A549 (cell line): ENCODE data around the gene RIPPLY1. TPM values are rescaled to one million over a fixed set of nuclear protein-coding genes. Genes with fewer than 3 reads are reported as not detected.

Experiments used
- ATAC-seq, 2 experiments: fragments of 200-7000 bp in 1 of 2; fragments of >200 bp in 1 of 2; cut with Nextera tagmentation in 1 of 2; cut with Tn5 transposase in 1 of 2; 3 replicates each; pipeline versions ENCODE4 v1.8.0 to v1.9.1; 2018 to 2020; ENCODE audit warnings: mild to moderate bottlenecking in 1 of 2, moderate library complexity in 1 of 2
- CTCF ChIA-PET: fragments of 300-600 bp; sonication (Branson Sonifier 250); formaldehyde crosslinking; extraction: SDS; loops from one replicate; lab custom pipeline; 2021; ENCODE audit warnings: antibody characterized with exemption, inconsistent platforms; lab: Yijun Ruan, JAX
- POLR2A ChIA-PET: fragments of 350-600 bp; formaldehyde crosslinking; extraction: SDS; loops from one replicate; lab custom pipeline; 2021; ENCODE audit warnings: antibody characterized with exemption, inconsistent platforms; lab: Yijun Ruan, JAX
- DNase-seq, 2 experiments: peaks; one replicate each; pipeline versions ENCODE4 v3.0.0 to v3.0.0-alpha.2; 2011 to 2016; ENCODE audit warnings: low read depth in 1 of 2, low spot score in 1 of 2
- FAIRE-seq: peaks from 2 replicates; lab custom pipeline; 2011; peaks lifted over from hg19 to GRCh38; lab: Jason Lieb, UNC
- H3K27ac ChIP-seq, 2 experiments: fragments of >200 bp; sonication (Bioruptor Twin); formaldehyde crosslinking; 3 replicates each; pipeline ENCODE4 v1.5.1; 2016 to 2017
- H3K4me1 ChIP-seq: fragments of >200 bp; sonication (Bioruptor Twin); formaldehyde crosslinking; 3 replicates; pipeline ENCODE4 v1.6.1; 2016
- H3K4me2 ChIP-seq: fragments of >200 bp; sonication (Bioruptor Twin); formaldehyde crosslinking; 3 replicates; pipeline ENCODE4 v1.6.1; 2016
- H3K4me3 ChIP-seq: fragments of >200 bp; sonication (Bioruptor Twin); formaldehyde crosslinking; 3 replicates; pipeline ENCODE4 v1.5.1; 2016
- H3K9me3 ChIP-seq: fragments of >200 bp; sonication (Bioruptor Twin); formaldehyde crosslinking; 3 replicates; pipeline ENCODE4 v1.6.1; 2016
- CEBPB ChIP-seq, 2 experiments: fragments of >200 bp in 1 of 2; sonication (Bioruptor Twin) in 1 of 2; formaldehyde crosslinking in 1 of 2; IDR thresholded peaks; 2 replicates each; pipeline ENCODE4 v1.6.1; 2012 to 2016
- CHD4 ChIP-seq: fragments of 200-600 bp; sonication (generic); IDR thresholded peaks from 2 replicates; pipeline ENCODE4 v1.6.1; 2016; ENCODE audit warnings: antibody characterized with exemption, mild to moderate bottlenecking, borderline replicate concordance
- EHMT2 ChIP-seq: fragments of 200-600 bp; sonication (generic); IDR thresholded peaks from 2 replicates; pipeline ENCODE4 v1.6.1; 2016; ENCODE audit warnings: antibody characterized with exemption, low read depth, mild to moderate bottlenecking, moderate library complexity
- EP300 ChIP-seq, 2 experiments: fragments of >200 bp; sonication (Bioruptor Twin); formaldehyde crosslinking; IDR thresholded peaks; 2 replicates in 1 of 2; 3 replicates in 1 of 2; pipeline ENCODE4 v1.6.1; 2016 to 2017
- FOXS1 ChIP-seq: fragments of 250-450 bp; sonication (Bioruptor Pico); IDR thresholded peaks from 2 replicates; pipeline ENCODE4 v1.5.0; 2020; ENCODE audit warnings: mild to moderate bottlenecking, moderate library complexity
- HEYL ChIP-seq: fragments of 250-450 bp; sonication (Bioruptor Pico); IDR thresholded peaks from 2 replicates; pipeline ENCODE4 v1.8.0; 2021; ENCODE audit warnings: mild to moderate bottlenecking, moderate library complexity
- JUN ChIP-seq, 2 experiments: fragments of >200 bp; sonication (Bioruptor Twin); formaldehyde crosslinking; IDR thresholded peaks; 2 replicates in 1 of 2; 3 replicates in 1 of 2; pipeline ENCODE4 v1.6.1; 2016 to 2017
- JUNB ChIP-seq: fragments of >200 bp; sonication (Bioruptor Twin); formaldehyde crosslinking; IDR thresholded peaks from 2 replicates; pipeline ENCODE4 v1.6.1; 2016
- MAZ ChIP-seq: fragments of 150-350 bp; IDR thresholded peaks from 2 replicates; pipeline ENCODE4 v1.6.1; 2014; ENCODE audit warnings: antibody characterized with exemption, low read depth, low read length, borderline replicate concordance
- RAD21 ChIP-seq, 2 experiments: fragments of >200 bp in 1 of 2; sonication (Bioruptor Twin) in 1 of 2; formaldehyde crosslinking in 1 of 2; IDR thresholded peaks in 1 of 2; conservative IDR thresholded peaks in 1 of 2; 2 replicates in 1 of 2; 3 replicates in 1 of 2; pipeline ENCODE4 v1.6.1; 2012 to 2018; ENCODE audit warnings: inconsistent platforms in 1 of 2
- RFX5 ChIP-seq: fragments of 450-650 bp; IDR thresholded peaks from 2 replicates; pipeline ENCODE4 v1.7.1; 2014; ENCODE audit warnings: antibody characterized with exemption, mild to moderate bottlenecking, moderate library complexity
- SMC3 ChIP-seq: fragments of >200 bp; sonication (Bioruptor Twin); formaldehyde crosslinking; IDR thresholded peaks from 3 replicates; pipeline ENCODE4 v1.6.1; 2018; ENCODE audit warnings: inconsistent platforms
- TFCP2L1 ChIP-seq: fragments of 250-450 bp; sonication (Bioruptor Pico); IDR thresholded peaks from 2 replicates; pipeline ENCODE4 v1.5.0; 2021; ENCODE audit warnings: mild to moderate bottlenecking
- ZC3H11A ChIP-seq: fragments of 450-650 bp; IDR thresholded peaks from 2 replicates; pipeline ENCODE4 v1.6.1; 2014; ENCODE audit warnings: antibody characterized with exemption, mild to moderate bottlenecking
- ZNF302 ChIP-seq: fragments of 250-450 bp; sonication (Bioruptor Pico); IDR thresholded peaks from 2 replicates; pipeline ENCODE4 v1.9.0; 2021; ENCODE audit warnings: inconsistent platforms, mild to moderate bottlenecking, moderate library complexity
- ZSCAN20 ChIP-seq: fragments of 250-450 bp; sonication (Bioruptor Pico); IDR thresholded peaks from 2 replicates; pipeline ENCODE4 v1.8.0; 2022; ENCODE audit warnings: mild to moderate bottlenecking, moderate library complexity
- WGBS: methylation state at CpG from one replicate; pipeline ENCODE4 v1.1.6; 2017; ENCODE audit errors: missing lambda C conversion rate; 5-methylcytosine and 5-hydroxymethylcytosine counted together
- polyA plus RNA-seq, 4 experiments: library from polyadenylated mRNA; depleted of rRNA in 3 of 4; stranded (reverse); fragments of >200 nt; fragmentation: RNase III in 1 of 4; extraction: RNeasy Plus Mini Kit Qiagen cat#74134 plus additional on column Dnase treatment in 1 of 4; gene quantifications; 2 replicates in 3 of 4; 3 replicates in 1 of 4; pipeline ENCODE4 v1.2.3, GENCODE V29; 2011 to 2017
- TF ChIP-seq, protein P1 (sequence below): IDR thresholded peaks from 2 replicates; pipeline ENCODE4 v1.6.1; 2012; ENCODE audit warnings: low read depth, borderline replicate concordance
- TF ChIP-seq, protein P2 (sequence below): IDR thresholded peaks from 2 replicates; pipeline ENCODE4 v1.6.1; 2012
- TF ChIP-seq, protein P3 (sequence below): fragments of >200 bp; sonication (Bioruptor Twin); formaldehyde crosslinking; IDR thresholded peaks from 2 replicates; pipeline ENCODE4 v1.6.1; 2016
- TF ChIP-seq, protein P4 (sequence below): fragments of >200 bp; sonication (Bioruptor Twin); formaldehyde crosslinking; IDR thresholded peaks from 3 replicates; pipeline ENCODE4 v1.6.1; 2016

RIPPLY1 gene
- polyA plus RNA-seq, 2 of the 4 experiments (the other 2 are of a cell fraction): 0.14 to 0.17 TPM

DNA sequence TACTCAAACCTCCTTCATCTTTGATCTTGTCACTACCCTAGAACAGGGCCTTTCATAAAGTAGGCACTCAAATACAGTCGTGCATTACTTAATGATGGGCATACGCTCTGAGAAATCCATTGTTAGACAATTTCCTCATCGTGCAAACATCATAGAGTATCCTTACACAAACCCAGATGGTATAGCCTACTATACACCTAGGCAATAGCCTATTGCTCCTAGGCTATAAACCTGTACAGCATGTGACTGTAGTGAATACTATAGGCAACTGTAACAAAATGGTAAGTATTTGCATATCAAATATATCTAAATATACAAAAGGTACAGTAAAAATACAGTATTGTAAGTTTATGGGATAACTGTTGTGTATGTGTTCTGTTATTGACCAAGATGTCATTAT, 48.9 kb upstream of the RIPPLY1 start:
- H3K4me1 ChIP-seq: peaks cover 87% of the 10 kb centered on the region
- H3K4me3 ChIP-seq: no peak overlapping the region
- no peak for TF ChIP-seq JUNB
- TF ChIP-seq CHD4: no peak
- H3K4me2 ChIP-seq: no peak overlapping the region; the same call in 2 of the 3 replicates
- ATAC-seq (no peak), DNase-seq (no peak), FAIRE-seq (peak; percentile 23)
- WGBS: 83% methylated on average over 3 of the region's 3 CpGs
- CTCF ChIA-PET: interaction anchor here (0.6 to 7.2 kb wide), 7 partner anchors 10 to 58 kb away, joined by 3 to 57 read pairs (median 5); no protein-coding TSS in a partner anchor
- POLR2A ChIA-PET: no interaction called here
- peak overlapping the region; percentile 88 to 94 for H3K27ac ChIP-seq
- H3K9me3 ChIP-seq: no peaks in the 10 kb centered on the region

DNA sequence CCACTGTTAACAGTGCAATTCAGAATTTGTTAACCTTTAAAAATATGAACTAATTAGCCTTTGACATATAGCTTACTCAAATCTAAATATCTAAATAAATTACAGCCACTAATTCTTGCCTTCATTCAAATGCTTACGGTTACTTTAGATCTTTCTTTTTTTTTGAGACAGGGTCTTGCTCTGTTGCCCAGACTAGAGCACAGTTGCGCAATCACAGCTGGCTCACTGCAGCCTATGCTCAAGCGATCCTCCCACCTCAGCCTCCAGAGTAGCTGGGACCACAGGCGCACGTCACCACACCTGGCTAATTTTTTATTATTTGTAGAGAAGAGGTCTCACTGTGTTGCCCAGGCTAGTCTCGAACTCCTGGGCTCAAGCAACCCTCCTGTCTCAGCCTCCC, 48.1 kb upstream of the RIPPLY1 start:
- Histone ChIP-seq H3K4me2 (no peak overlapping the region; the same call in 1 of the 3 replicates), H3K9me3 (no peaks in the 10 kb centered on the region), H3K4me1 (peaks cover 78% of the 10 kb centered on the region)
- ATAC-seq (no peak), DNase-seq (no peak), FAIRE-seq (no peak)
- CTCF ChIA-PET: interaction anchor here (0.7 to 7.2 kb wide), 6 partner anchors 8 to 77 kb away, joined by 3 to 57 read pairs (median 4); no protein-coding TSS in a partner anchor
- 96% methylated on average over 6 of the region's 6 CpGs for WGBS
- peak; percentile 81 to 93 for TF ChIP-seq CEBPB (IDR thresholded peaks at IDR 0.05)
- TF ChIP-seq JUN (IDR thresholded peaks at IDR 0.05): no peak
- TF ChIP-seq, all 56 proteins: peak for 1
- Histone ChIP-seq H3K27ac (peak overlapping the region; percentile 78 to 89), H3K4me3 (no peak overlapping the region)
- POLR2A ChIA-PET: no interaction called here

DNA sequence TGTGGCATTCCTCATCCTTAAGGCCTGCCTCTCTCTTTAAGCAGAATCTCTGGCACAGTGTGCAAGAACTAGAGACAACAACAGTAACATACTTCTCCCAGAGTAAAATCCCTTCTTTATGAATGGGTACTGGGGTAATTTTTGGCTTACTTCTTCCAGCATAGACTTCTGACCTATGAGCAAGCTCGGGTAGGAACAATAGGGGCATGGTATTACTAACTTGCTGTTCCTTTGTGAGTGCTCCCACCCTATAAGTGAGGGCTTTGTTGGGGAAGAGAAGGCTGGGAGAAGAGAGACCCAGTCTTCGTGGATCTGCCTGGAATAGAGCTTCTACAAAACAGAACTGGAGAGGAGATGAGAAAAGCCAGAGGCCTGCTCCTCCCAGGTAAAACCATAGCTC, 47.2 kb upstream of the RIPPLY1 start:
- H3K4me3 ChIP-seq: no peak overlapping the region
- no peak for TF ChIP-seq RFX5
- peak overlapping the region; percentile 61; the same call in 2 of the 3 replicates for H3K4me2 ChIP-seq
- peak overlapping the region; percentile 78 to 89 for H3K27ac ChIP-seq
- no peaks in the 10 kb centered on the region for H3K9me3 ChIP-seq
- FAIRE-seq (no peak), DNase-seq (no peak), ATAC-seq (no peak)
- WGBS: 83% methylated on average over 2 of the region's 2 CpGs
- peaks cover 70% of the 10 kb centered on the region for H3K4me1 ChIP-seq
- ChIA-PET POLR2A (no interaction called here), CTCF (interaction anchor here (0.7 to 7.2 kb wide), 10 partner anchors 9 to 653 kb away, joined by 3 to 57 read pairs (median 4); no protein-coding TSS in a partner anchor)

DNA sequence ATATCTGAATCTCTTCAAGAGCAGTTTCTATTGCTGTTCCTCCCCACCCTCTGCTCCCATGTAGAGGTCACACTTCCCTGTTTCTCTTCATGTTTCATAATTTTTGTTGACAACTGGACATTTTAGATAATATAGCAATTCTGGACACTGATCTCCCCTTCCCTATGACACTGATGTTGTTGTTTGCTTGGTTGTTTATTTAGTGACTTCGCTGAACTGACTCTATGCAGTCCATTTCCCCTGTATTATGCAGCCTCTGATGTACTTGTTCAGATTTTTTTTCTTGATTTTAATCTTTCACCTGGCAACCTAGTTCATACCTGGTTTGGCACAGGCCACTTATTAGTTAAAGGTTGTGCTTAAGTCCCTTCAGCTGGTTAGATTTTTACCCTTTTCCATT, 46.2 kb upstream of the RIPPLY1 start:
- ChIA-PET CTCF (interaction anchor here (1.0 to 7.2 kb wide), 5 partner anchors 11 to 55 kb away, joined by 3 to 57 read pairs (median 3); no protein-coding TSS in a partner anchor), POLR2A (no interaction called here)
- DNase-seq (no peak), FAIRE-seq (no peak), ATAC-seq (peak; percentile 54 to 60; a peak in 5 of 6 replicates)
- WGBS: 4% methylated on average over 1 of the region's 1 CpG
- H3K27ac ChIP-seq: peak overlapping the region; percentile 78 to 89
- TF ChIP-seq FOXS1 (CRISPR knock-in tag) (no peak), ZNF302 (CRISPR knock-in tag) (no peak), ZSCAN20 (no peak), HEYL (CRISPR knock-in tag) (no peak), EHMT2 (no peak), RAD21 (conservative IDR thresholded peaks at IDR 0.05 in 1 of 2, IDR thresholded peaks at IDR 0.05 in 1 of 2) (no peak), RFX5 (no peak), CHD4 (no peak), EP300 (IDR thresholded peaks at IDR 0.05) (no peak), ZC3H11A (no peak), JUN (IDR thresholded peaks at IDR 0.05) (no peak), MAZ (no peak), CEBPB (IDR thresholded peaks at IDR 0.05) (no peak), SMC3 (no peak), TFCP2L1 (no peak)
- TF ChIP-seq, protein P1, sequence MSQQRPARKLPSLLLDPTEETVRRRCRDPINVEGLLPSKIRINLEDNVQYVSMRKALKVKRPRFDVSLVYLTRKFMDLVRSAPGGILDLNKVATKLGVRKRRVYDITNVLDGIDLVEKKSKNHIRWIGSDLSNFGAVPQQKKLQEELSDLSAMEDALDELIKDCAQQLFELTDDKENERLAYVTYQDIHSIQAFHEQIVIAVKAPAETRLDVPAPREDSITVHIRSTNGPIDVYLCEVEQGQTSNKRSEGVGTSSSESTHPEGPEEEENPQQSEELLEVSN: no peak
- TF ChIP-seq, protein P2, sequence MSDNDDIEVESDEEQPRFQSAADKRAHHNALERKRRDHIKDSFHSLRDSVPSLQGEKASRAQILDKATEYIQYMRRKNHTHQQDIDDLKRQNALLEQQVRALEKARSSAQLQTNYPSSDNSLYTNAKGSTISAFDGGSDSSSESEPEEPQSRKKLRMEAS: no peak
- TF ChIP-seq, protein P3, sequence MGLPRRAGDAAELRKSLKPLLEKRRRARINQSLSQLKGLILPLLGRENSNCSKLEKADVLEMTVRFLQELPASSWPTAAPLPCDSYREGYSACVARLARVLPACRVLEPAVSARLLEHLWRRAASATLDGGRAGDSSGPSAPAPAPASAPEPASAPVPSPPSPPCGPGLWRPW: no peak
- TF ChIP-seq, protein P4, sequence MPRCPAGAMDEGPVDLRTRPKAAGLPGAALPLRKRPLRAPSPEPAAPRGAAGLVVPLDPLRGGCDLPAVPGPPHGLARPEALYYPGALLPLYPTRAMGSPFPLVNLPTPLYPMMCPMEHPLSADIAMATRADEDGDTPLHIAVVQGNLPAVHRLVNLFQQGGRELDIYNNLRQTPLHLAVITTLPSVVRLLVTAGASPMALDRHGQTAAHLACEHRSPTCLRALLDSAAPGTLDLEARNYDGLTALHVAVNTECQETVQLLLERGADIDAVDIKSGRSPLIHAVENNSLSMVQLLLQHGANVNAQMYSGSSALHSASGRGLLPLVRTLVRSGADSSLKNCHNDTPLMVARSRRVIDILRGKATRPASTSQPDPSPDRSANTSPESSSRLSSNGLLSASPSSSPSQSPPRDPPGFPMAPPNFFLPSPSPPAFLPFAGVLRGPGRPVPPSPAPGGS: no peak
- peaks cover 62% of the 10 kb centered on the region for H3K4me1 ChIP-seq
- H3K4me2 ChIP-seq: peak overlapping the region; percentile 61
- H3K9me3 ChIP-seq: no peaks in the 10 kb centered on the region
- no peak overlapping the region for H3K4me3 ChIP-seq
